HG03060 (cell line): ENCODE measurements around the gene CDC7.
"Not testable (repeated sequence)": the region's sequence is repeated elsewhere in the genome, so short reads cannot be mapped to it uniquely, and the experiment has no call there.

Experiments
- ATAC-seq: cut with Tn5 transposase; IDR thresholded peaks from one replicate; pipeline ENCODE4 v1.9.1; 2021; ENCODE audit warnings: low read depth, moderate number of reproducible peaks; ENCODE audit not compliant: unreplicated experiment

The CDC7 gene

GRCh38 chr1:91507328-91507727 lies 6.7 kb downstream of the CDC7 start:
- ATAC-seq, result no peak

DNA sequence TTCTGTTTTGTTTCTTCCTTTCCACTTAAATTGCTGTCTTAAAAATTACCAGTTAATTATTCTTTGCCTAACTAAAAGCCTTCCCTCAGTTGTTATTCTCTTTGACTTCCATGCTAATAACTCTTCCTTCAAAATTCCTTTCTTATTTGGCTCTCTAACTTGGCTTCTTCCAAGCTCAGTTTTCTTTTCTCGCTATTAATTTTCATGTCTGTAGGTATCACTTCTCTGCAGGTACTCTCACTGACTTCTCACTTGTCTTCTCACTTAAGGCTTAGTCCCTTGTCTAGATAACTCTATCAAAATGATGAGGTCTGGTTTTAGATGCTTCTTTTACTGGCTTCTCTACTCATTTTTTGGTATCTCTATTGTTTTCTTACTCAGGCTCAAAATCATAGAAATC lies 10.1 kb downstream of the CDC7 start:
- ATAC-seq, result no peak

- no peak for ATAC-seq
These were observed 10.7 kb downstream of the CDC7 start for GRCh38 chr1:91511386-91511785.

- no peak for ATAC-seq
These were observed 12.5 kb downstream of the CDC7 start for GRCh38 chr1:91513160-91513559.

DNA sequence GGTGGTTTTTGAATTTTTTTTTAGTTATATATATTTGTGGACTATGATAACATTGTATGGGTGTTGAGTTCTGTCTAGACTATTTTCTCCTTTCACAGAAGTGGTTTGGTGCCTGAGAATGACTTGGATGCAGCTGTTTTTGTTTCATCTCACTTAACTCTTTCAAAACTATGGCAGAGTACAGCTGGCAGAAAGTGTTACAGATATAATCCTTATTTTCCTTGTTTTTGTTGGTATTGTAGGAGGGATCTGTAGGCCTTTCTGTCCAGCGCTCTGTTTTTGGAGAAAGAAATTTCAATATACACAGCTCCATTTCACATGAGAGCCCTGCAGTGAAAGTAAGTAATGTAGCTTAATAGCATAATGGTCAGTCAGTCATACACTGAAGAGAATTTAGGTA lies 13.1 kb downstream of the CDC7 start:
- ATAC-seq, result no peak

GRCh38 chr1:91515994-91516393 lies 15.3 kb downstream of the CDC7 start:
- ATAC-seq, result no peak

GRCh38 chr1:91516605-91517004 lies 16.0 kb downstream of the CDC7 start:
- ATAC-seq, result not testable (repeated sequence)

GRCh38 chr1:91519167-91519566 lies 18.5 kb downstream of the CDC7 start:
- ATAC-seq, result not testable (repeated sequence)

- ATAC-seq, result no peak
These were observed 20.4 kb downstream of the CDC7 start for GRCh38 chr1:91520942-91521507.

DNA sequence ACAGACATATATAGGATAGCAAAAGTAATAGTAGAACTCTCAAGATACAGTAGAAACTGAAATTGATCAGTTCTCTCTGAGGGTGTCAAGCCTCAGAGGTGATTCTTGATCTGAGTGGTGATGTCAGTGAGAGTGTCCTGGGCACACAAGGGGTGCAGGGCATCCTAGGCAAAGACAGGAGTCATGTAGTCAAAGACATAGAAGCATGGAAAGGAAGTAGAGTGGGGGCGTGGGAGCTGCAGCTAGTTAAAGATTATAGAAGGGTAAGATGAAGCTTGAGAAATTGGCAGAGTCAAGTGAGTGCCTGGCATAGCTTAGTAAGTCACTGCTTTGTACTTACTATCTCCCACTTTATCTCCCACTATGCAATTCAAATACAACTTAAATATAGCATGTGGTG lies 22.8 kb downstream of the CDC7 start:
- ATAC-seq, result peak; percentile 96

- no peak for ATAC-seq
These were observed 25.8 kb downstream of the CDC7 start for GRCh38 chr1:91526496-91526895.

DNA sequence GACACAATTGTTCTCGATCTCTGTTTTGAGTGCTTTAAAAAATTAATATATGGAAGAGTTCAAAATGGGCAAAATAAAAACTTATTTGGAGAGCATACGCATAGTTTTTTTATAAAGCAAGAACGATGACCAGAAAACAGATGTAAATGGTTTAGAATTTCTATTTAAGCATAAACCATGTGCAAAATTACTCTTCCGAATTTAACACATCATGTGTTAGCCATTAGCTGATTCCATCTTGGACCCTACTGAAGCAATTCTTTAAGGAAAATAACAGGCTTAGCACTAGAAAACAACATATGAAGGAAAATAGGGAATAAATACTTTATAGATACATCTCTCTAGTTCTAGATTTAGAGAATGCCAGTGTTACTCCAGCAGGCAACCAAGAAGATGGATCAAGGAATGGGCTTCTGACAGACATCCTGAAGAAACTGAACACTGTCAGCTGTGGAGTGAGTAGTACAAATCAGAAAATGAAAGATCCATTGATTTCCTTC lies 26.7 kb downstream of the CDC7 start:
- no peak for ATAC-seq

DNA sequence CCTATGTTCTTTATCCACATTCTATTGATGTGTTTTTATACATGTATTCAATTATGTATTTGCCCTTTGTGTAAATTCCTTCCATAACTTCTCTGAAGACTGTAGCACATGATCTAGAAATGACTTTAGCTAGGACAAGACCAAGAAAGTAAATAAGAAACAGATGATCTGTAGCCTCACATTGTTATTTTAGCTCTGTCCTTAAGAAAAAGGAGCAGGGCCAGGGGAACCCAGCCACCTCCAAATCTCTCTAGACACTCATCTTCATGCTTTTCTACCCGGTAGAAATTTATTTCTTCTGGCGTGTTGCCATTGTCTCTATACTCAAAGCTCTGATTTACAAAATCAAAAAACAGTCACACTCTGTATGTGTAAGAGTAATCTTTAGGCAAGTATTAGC lies 27.1 kb downstream of the CDC7 start:
- ATAC-seq, result no peak

DNA sequence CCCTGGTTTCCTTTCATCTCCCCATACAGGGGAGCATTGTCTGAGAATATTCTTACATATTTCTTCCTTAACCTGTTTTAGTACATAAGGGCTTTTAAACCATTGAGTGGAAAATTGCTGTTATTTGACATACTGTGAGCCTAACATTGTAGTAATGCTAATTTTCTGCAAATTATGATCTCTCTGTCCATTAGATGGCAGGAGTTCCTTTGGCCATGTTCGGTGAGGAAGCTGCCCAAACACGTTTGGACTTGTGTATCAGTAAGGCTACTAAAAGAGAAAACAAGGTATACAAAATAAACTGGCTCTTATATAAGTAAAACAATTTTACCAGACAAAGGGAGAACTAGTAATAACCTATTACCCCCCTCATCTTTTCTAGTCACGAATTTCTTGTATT lies 29.2 kb downstream of the CDC7 start:
- ATAC-seq, result no peak

DNA sequence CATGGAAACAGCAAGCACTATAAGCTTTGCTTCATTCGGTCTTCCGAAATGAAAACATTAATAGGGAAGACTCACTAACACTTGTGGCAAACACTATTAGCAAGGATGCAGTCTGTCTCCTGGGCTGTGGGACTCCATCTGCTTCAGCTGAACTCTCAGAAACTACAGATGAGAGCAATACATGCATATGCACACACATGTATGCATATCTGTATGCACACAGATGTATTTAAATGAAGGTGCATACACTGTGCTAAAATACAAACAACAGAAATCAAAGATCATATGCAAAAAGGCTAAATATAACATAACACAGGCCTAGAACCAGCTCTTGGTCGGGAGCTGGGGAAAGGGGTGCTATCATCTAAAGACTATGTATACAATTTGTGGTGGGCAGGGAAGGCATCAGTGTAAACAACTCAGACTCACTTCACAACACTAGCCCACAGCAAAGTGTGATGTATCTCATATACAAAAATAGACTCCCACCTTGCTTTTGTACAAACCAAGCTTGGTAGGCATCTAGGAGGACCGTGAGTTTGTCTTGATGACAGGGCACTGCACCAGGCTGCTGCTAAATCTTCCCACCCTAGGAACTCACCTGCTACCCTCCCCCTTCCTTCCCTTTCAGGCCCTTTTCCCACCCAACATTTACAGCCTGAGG lies 32.8 kb downstream of the CDC7 start:
- no peak for ATAC-seq

DNA sequence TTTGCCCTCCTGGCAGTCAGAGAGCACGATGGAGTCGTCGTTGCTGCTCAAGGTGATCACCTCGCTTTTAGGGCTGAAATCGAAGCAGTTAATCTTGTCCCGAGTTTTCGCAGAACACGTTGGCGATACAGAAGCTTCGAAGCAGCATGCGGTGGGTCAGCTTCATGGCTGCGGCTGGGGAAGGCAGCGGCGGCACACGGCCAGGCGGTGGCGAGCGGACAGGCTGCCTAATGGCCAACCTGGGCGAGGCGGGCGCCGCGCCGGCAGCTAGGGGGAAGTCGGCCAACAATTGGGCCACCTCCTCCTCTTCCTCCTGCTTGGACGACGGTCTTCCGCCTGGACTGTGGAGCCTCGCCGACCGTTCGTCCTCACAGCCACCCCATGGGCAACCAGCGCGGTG lies 34.8 kb downstream of the CDC7 start:
- ATAC-seq, result no peak

DNA sequence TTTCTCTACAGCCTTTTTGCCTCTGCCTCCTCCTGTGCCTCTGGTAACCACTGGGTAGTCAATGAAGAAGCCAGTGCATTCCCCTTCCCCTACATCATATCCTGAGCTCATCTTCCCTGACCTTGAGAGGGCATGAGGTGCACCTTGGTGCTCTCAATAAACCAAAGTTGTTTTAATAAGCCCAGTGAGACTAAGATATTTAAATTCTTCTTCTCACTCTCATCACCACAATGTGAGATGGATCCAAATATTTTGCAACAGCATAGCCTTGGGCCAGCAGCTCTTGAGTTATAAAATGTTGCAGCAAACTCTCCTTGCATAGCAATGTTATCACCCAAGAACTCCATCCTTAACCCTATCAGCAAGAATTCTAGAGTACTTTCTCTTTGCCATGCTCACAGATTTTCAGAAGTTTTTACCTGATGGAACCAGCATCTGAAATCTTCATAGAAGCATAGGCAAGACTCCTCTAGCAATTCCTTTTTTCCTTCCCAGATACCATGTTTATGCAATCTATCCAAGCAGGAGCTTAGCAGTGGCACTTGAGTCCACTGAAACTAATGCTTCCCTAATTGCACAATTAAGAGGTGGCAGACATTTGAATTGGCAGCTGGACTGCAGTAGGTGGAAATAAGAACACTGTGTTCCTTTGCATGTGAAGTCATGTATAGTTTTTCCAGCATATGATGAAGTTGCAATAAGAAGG lies 36.8 kb downstream of the CDC7 start:
- no peak for ATAC-seq

DNA sequence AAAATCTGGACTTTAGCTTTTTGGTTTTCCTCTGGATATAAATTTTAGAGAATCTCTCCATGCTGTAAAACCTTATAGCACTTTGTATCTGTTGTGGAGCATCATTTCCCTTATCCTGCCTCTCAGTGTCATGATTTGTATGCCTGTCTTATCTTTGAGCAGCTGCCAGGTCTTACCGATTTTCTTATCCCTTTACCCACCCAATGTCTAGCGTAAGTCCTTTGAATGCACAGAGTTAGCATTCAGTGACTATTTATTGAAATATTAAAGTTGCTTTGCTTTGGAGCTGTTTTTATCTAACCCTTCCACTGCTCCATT lies 37.3 kb downstream of the CDC7 start:
- no peak for ATAC-seq

- no peak for ATAC-seq
These were observed 40.3 kb downstream of the CDC7 start for GRCh38 chr1:91540910-91541309.

DNA sequence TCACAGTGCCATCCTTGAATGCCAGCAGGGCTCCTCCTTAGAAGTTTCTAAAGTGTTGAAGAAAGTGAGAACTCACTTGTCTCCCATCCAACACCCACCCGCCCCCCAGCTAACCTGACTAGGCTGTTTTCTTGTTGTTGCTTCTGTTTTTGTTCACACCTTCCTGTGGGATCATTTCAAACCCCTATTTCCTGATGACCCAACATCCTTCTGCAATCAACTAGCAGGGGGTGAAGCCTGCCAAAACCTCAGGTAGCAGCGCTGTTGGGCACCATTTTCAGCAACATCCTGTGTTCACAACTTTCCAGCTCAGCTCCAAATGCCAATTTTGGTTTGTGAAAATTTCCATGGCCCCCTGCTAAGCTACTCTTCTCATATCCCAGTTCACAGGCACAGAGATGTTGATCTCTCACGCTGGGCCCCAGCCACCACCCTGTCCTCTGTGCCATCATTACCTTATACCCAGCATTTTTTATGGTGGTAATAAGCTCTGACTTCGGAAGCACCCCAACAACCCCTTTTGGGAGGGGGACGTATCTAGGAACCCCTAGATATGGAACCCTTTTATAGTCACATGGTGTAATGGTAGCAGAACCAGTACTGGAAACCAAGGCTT lies 41.4 kb downstream of the CDC7 start:
- ATAC-seq, result no peak

DNA sequence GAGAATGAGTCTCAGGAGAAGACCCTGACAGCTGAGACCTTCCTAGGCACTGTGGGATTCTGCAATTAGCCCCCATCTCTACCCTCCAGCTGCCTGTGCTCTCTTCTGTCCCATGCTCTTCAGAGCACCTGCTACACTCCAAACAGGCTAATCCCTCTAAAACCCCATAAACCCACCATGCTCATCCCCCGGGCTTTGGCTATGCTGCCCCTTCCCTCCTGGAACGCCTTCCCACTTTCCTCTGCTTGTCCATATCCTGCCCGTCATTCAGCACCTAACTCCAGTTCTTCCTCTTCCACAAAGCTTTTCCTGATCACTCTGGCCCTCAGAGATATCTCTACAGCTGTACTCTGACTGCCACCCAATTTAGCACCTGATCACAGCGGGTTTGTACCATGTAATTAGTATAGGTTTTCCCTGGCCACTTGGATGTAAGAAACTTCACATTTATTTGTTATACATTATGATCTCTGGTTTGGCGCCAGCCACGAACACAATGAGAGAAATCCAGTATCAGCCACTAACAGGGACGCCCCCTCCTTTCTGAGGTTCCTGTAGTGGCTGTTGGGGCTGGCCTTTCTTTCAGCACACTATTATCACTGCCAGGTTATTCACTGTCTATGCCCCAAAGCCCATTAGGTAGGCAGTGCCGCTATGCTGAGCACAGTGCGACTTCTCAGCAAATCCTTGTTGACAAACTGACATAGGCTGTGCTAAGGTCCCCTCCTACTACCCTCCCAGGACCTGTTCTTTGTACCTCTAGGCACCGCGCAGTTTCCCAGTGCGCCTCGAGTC lies 45.1 kb downstream of the CDC7 start:
- ATAC-seq, result no peak
